H1 (cell line): Measurements from ENCODE around the gene GPX7. TPM values are rescaled to one million over a fixed set of nuclear protein-coding genes. Genes with fewer than 3 reads are reported as not detected.

Experiments used
- BCL11A ChIP-seq, 2 experiments: IDR thresholded peaks; one replicate each; pipeline ENCODE4 v1.6.1; 2011; ENCODE audit warnings: low read depth in 2 of 2, low read length in 2 of 2, mild to moderate bottlenecking in 2 of 2
- BRCA1 ChIP-seq: IDR thresholded peaks from 2 replicates; pipeline ENCODE4 v1.6.1; 2012; ENCODE audit warnings: low read depth, low read length, improper control_type of control experiment
- CEBPB ChIP-seq: IDR thresholded peaks from 2 replicates; pipeline ENCODE4 v1.6.1; 2012; ENCODE audit warnings: low read depth, low read length
- CHD7 ChIP-seq: fragments of 300-600 bp; sonication (generic); IDR thresholded peaks from 2 replicates; pipeline ENCODE4 v1.7.1; 2012; ENCODE audit warnings: low read length, moderate library complexity, mild to moderate bottlenecking, inconsistent platforms; ENCODE audit not compliant: insufficient replicate concordance
- CREB1 ChIP-seq: IDR thresholded peaks from 2 replicates; pipeline ENCODE4 v1.6.1; 2012; ENCODE audit warnings: inconsistent platforms
- CTBP2 ChIP-seq: IDR thresholded peaks from 2 replicates; pipeline ENCODE4 v1.7.0; 2011; ENCODE audit warnings: borderline replicate concordance, mild to moderate bottlenecking, moderate library complexity, mixed read lengths, low read length; ENCODE audit not compliant: insufficient read depth, insufficient read length
- MAFK ChIP-seq: IDR thresholded peaks from 2 replicates; pipeline ENCODE4 v1.6.1; 2012; ENCODE audit warnings: low read depth, mild to moderate bottlenecking, improper control_type of control experiment, low read length
- polyA plus RNA-seq, 7 experiments: library from polyadenylated mRNA; depleted of rRNA in 3 of 7; stranded (reverse) in 5 of 7; unstranded in 2 of 7; fragments of >200 nt in 5 of 7; fragments of 200-250 nt in 2 of 7; gene quantifications; 1 replicate in 5 of 7; 2 replicates in 1 of 7; 4 replicates in 1 of 7; pipeline versions ENCODE4 v1.2.1 to v1.2.3, GENCODE V29; 2011 to 2013; ENCODE audit warnings: missing spikeins in 2 of 7, mixed read lengths in 2 of 7
- total RNA-seq: library from RNA; stranded (reverse); fragmentation: NEBNext Ultra II Directional; extraction: Animal tissue kit (Norgen Biotek cat#: 25700); gene quantifications from 2 replicates; pipeline ENCODE4 v1.2.1, GENCODE V29; 2021

The GPX7 gene
- total and polyA plus RNA-seq, 2 of the 8 experiments (the other 6 are each of a cell fraction or from before 2014, with no cell fraction given) = 13.0 to 37.5 TPM

DNA sequence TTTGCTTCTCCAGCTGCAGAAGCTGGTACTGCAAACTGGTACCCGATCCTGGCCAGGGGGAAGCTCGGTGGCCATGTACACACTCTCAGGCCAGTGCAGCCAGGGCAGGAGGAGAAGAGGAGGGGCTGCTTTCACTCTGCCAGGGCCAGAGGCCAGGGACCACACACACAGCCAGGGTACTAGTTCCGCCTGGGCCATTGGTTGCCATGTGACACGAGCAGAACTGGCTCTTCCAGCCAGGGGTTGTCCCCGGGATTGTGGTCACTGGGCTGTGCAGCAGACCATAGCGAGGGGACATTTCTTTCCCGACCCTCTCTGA lies 27.1 kb downstream of the GPX7 start (continued):
- TF ChIP-seq CHD7 = no peak
- TF ChIP-seq BCL11A (IDR thresholded peaks at IDR 0.05; ENCODE audit: low read depth in 2 of 2, low read length in 2 of 2) = no peak
- no peak for TF ChIP-seq CTBP2
- TF ChIP-seq BRCA1 = no peak
- TF ChIP-seq CEBPB = no peak
- TF ChIP-seq CREB1 = no peak
- no peak for TF ChIP-seq MAFK
